ENCODE measurements around the gene TPCN1.

GRCh38 chr12:113207613-113208040 is 13.6 kb upstream of the TPCN1 start:
- TF ChIP-seq CTCF (IDR thresholded peaks at IDR 0.05; ENCODE audit: insufficient read depth, low read length, poor library complexity, severe bottlenecking) (no peak), EZH2phosphoT487 (conservative IDR thresholded peaks at IDR 0.05; ENCODE audit: low read length) (no peak)
